ENCODE results near the gene FGD6.

FGD6 gene

GRCh38 chr12:95178136-95178535 is 39.1 kb downstream of the FGD6 start:
- Histone ChIP-seq H3K9ac (ENCODE audit: low read length) (no peak overlapping the region), H3K27ac (ENCODE audit: low read depth, low read length) (no peak overlapping the region), H4K20me1 (ENCODE audit: low read depth, low read length) (no peaks in the 10 kb centered on the region), H3K9me2 (replicated peaks; ENCODE audit: insufficient read depth, low read length) (no peaks in the 10 kb centered on the region), H3K9me3 (ENCODE audit: insufficient read depth, low read length) (no peaks in the 10 kb centered on the region), H3F3A (ENCODE audit: insufficient read depth) (no peaks in the 10 kb centered on the region), H3K4me3 (ENCODE audit: insufficient read depth, low read length, poor library complexity, severe bottlenecking) (no peak overlapping the region), H3K79me2 (ENCODE audit: insufficient read depth, low read length) (no peaks in the 10 kb centered on the region), H3K27me3 (ENCODE audit: low read length) (no peaks in the 10 kb centered on the region), H3K36me3 (ENCODE audit: low read length) (no peaks in the 10 kb centered on the region), H2AFZ (ENCODE audit: low read depth, low read length, severe bottlenecking) (no peak overlapping the region), H3K4me2 (ENCODE audit: low read depth, low read length, poor library complexity, severe bottlenecking) (no peak overlapping the region)
- TF ChIP-seq EZH2phosphoT487 (conservative IDR thresholded peaks at IDR 0.05; ENCODE audit: low read length), result no peak
- TF ChIP-seq CTCF (IDR thresholded peaks at IDR 0.05; ENCODE audit: insufficient read depth, low read length, poor library complexity, severe bottlenecking), result no peak

DNA sequence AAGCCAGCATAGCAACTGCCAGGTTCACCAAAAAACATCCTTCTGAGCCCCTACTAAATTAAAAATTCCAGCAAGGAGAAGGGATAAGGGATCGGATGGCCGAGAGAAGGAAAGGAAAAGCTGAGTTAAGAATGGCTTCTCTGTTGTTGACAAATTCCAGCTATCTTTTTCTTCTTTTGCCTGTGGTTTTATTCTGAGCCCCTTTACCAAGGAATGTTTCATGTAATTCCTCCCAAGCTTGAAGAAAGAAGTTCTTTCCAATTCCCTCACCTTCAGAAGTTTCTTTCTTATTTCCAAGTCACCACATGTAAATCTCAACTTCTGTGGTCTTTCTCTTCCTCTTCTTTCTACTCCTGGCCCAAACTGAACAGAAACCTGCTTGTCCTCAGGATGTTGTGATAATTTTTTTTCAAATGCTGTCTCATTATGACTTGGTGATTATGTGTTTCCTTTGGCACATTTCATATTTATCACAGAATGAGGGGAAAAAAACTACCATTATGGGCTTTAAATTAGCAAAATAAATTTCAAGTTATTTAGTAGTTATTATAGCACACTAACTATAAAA is 40.0 kb downstream of the FGD6 start:
- Histone ChIP-seq H3K9me3 (ENCODE audit: insufficient read depth, low read length) (no peaks in the 10 kb centered on the region), H3F3A (ENCODE audit: insufficient read depth) (no peaks in the 10 kb centered on the region), H3K4me3 (ENCODE audit: insufficient read depth, low read length, poor library complexity, severe bottlenecking) (no peak overlapping the region), H2AFZ (ENCODE audit: low read depth, low read length, severe bottlenecking) (no peak overlapping the region), H3K4me2 (ENCODE audit: low read depth, low read length, poor library complexity, severe bottlenecking) (no peak overlapping the region), H3K9ac (ENCODE audit: low read length) (no peak overlapping the region), H3K27me3 (ENCODE audit: low read length) (no peaks in the 10 kb centered on the region), H3K9me2 (replicated peaks; ENCODE audit: insufficient read depth, low read length) (no peaks in the 10 kb centered on the region), H3K27ac (ENCODE audit: low read depth, low read length) (no peak overlapping the region), H3K79me2 (ENCODE audit: insufficient read depth, low read length) (no peaks in the 10 kb centered on the region), H4K20me1 (ENCODE audit: low read depth, low read length) (no peaks in the 10 kb centered on the region), H3K36me3 (ENCODE audit: low read length) (no peaks in the 10 kb centered on the region)
- TF ChIP-seq EZH2phosphoT487 (conservative IDR thresholded peaks at IDR 0.05; ENCODE audit: low read length) (no peak), CTCF (IDR thresholded peaks at IDR 0.05; ENCODE audit: insufficient read depth, low read length, poor library complexity, severe bottlenecking) (no peak)

DNA sequence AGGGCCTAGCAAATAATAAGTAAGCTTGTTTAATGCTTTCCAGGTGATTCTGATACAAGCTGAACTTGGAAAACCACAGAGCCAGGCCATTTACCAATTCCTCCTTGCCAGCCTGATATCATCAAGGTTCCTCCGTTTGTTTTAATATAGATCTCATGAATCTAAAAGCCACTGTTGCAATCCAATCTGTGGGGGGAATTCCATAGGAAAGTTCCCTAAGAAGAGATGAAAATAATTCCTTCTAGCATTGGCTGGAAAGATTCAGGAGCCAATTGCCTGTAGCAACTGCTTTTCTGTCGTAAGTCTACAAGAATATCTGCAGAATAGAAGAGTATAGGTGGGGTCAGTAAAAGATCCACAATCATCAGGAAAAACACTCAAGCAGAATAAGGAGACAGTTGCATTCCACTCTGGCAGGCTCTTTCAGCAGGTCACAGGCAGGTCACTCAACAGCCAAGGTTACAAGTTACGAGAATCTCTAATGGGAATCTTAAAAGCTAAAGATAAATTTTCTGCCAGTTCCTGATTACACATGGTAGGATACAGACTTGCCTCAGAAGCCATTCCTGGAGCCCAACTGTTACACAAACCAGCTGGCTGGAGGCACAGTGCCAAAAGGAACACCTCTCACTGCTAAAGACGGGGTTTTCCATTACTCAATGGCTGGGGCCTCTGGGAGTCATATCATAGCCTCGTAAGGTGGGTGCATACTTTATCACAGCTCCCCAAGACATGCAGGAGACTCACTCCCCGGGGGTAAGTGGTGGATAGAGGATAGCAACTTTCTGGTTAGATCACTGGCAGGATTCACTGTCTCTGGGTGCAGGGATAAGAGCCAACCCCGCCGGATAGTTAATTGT is 43.6 kb downstream of the FGD6 start:
- H3K79me2 ChIP-seq (ENCODE audit: insufficient read depth, low read length), result no peaks in the 10 kb centered on the region
- no peaks in the 10 kb centered on the region for H4K20me1 ChIP-seq (ENCODE audit: low read depth, low read length)
- H3K9me3 ChIP-seq (ENCODE audit: insufficient read depth, low read length), result no peaks in the 10 kb centered on the region
- H3K27me3 ChIP-seq (ENCODE audit: low read length), result no peaks in the 10 kb centered on the region
- no peak overlapping the region for H2AFZ ChIP-seq (ENCODE audit: low read depth, low read length, severe bottlenecking)
- H3K36me3 ChIP-seq (ENCODE audit: low read length), result no peaks in the 10 kb centered on the region
- H3K27ac ChIP-seq (ENCODE audit: low read depth, low read length), result no peak overlapping the region
- no peak overlapping the region for H3K4me2 ChIP-seq (ENCODE audit: low read depth, low read length, poor library complexity, severe bottlenecking)
- H3K4me3 ChIP-seq (ENCODE audit: insufficient read depth, low read length, poor library complexity, severe bottlenecking), result no peak overlapping the region
- no peak overlapping the region for H3K9ac ChIP-seq (ENCODE audit: low read length)
- no peaks in the 10 kb centered on the region for H3K9me2 ChIP-seq (replicated peaks; ENCODE audit: insufficient read depth, low read length)
- no peak for TF ChIP-seq EZH2phosphoT487 (conservative IDR thresholded peaks at IDR 0.05; ENCODE audit: low read length)
- TF ChIP-seq CTCF (IDR thresholded peaks at IDR 0.05; ENCODE audit: insufficient read depth, low read length, poor library complexity, severe bottlenecking), result no peak
- H3F3A ChIP-seq (ENCODE audit: insufficient read depth), result no peaks in the 10 kb centered on the region

Data from SU-DHL-6 (cell line).